MM.1S (cell line): ENCODE measurements around the gene ABHD1.

ENCODE experiments used
- CTCF ChIP-seq: fragments of 300-600 bp; sonication (generic); IDR thresholded peaks from 2 replicates; pipeline ENCODE4 v1.5.1; 2016; ENCODE audit warnings: antibody characterized with exemption, low read length, mixed read lengths
- EZH2 ChIP-seq: fragments of 300-600 bp; sonication (generic); optimal IDR thresholded peaks from 2 replicates; pipeline ENCODE3; 2017; ENCODE audit warnings: low read depth, mild to moderate bottlenecking, antibody characterized with exemption, low read length, mixed read lengths
- EZH2phosphoT487 ChIP-seq: fragments of 300-600 bp; sonication (generic); IDR thresholded peaks from 2 replicates; pipeline ENCODE4 v1.6.1; 2018; ENCODE audit warnings: antibody characterized with exemption, low read length

GRCh38 chr2:27177441-27178351 lies 54.1 kb downstream of the ABHD1 start:
- TF ChIP-seq CTCF (no peak), EZH2 (no peak), EZH2phosphoT487 (no peak)
